GM18519 (cell line): Measurements from ENCODE around the gene CDC23.
"Not testable (repeated sequence)": the region's sequence is repeated elsewhere in the genome, so short reads cannot be mapped to it uniquely, and the experiment has no call there.

Source experiments
- ATAC-seq: cut with Tn5 transposase; IDR thresholded peaks from one replicate; pipeline ENCODE4 v1.9.1; 2021; ENCODE audit warnings: mild to moderate bottlenecking, moderate library complexity; ENCODE audit not compliant: unreplicated experiment, low FRiP score

CDC23 gene

GRCh38 chr5:138213161-138214029 lies at the start of gene CDC23:
Gene CDC23, minus strand, starts transcription at chr5:138213323. Its CDS starts 11 bp downstream, at chr5:138213312.
- ATAC-seq, result peak; percentile 92

- ATAC-seq, result no peak
Measured at GRCh38 chr5:138258704-138259292, 45.7 kb upstream of the CDC23 start.

GRCh38 chr5:138257583-138257982 lies 44.5 kb upstream of the CDC23 start:
- no peak for ATAC-seq

- no peak for ATAC-seq
Measured at GRCh38 chr5:138252944-138253343, 39.8 kb upstream of the CDC23 start.

- not testable (repeated sequence) for ATAC-seq
Measured at GRCh38 chr5:138247800-138248199, 34.7 kb upstream of the CDC23 start.

GRCh38 chr5:138246822-138247221 lies 33.7 kb upstream of the CDC23 start:
- no peak for ATAC-seq

GRCh38 chr5:138246334-138246733 lies 33.2 kb upstream of the CDC23 start:
- no peak for ATAC-seq

GRCh38 chr5:138245717-138246116 lies 32.6 kb upstream of the CDC23 start:
- ATAC-seq, result no peak

GRCh38 chr5:138243794-138244193 lies 30.7 kb upstream of the CDC23 start:
- no peak for ATAC-seq

- no peak for ATAC-seq
Measured at GRCh38 chr5:138241688-138242571, 28.8 kb upstream of the CDC23 start.

- no peak for ATAC-seq
Measured at GRCh38 chr5:138240650-138241385, 27.7 kb upstream of the CDC23 start.

GRCh38 chr5:138238034-138238433 lies 24.9 kb upstream of the CDC23 start:
- no peak for ATAC-seq

- no peak for ATAC-seq
Measured at GRCh38 chr5:138234651-138235050, 21.5 kb upstream of the CDC23 start.

- no peak for ATAC-seq
Measured at GRCh38 chr5:138233280-138233679, 20.2 kb upstream of the CDC23 start.

- ATAC-seq, result no peak
Measured at GRCh38 chr5:138230981-138231589, 18.0 kb upstream of the CDC23 start.

GRCh38 chr5:138230261-138230660 lies 17.1 kb upstream of the CDC23 start:
- ATAC-seq, result no peak

GRCh38 chr5:138229387-138229786 lies 16.3 kb upstream of the CDC23 start:
- no peak for ATAC-seq

GRCh38 chr5:138226910-138227309 lies 13.8 kb upstream of the CDC23 start:
- no peak for ATAC-seq

GRCh38 chr5:138224712-138225111 lies 11.6 kb upstream of the CDC23 start:
- no peak for ATAC-seq

- ATAC-seq, result no peak
Measured at GRCh38 chr5:138223532-138223931, 10.4 kb upstream of the CDC23 start.
